HEK293T (cell line): Measurements from ENCODE around the gene NAP1L4.

Experiments
- ARNT ChIP-seq: fragments of 450-650 bp; IDR thresholded peaks from 2 replicates; pipeline ENCODE4 v1.6.1; 2017; ENCODE audit warnings: mild to moderate bottlenecking
- BHLHE40 ChIP-seq: fragments of 450-650 bp; IDR thresholded peaks from 2 replicates; pipeline ENCODE4 v1.6.1; 2016; ENCODE audit warnings: mild to moderate bottlenecking, moderate library complexity, borderline replicate concordance
- ELF4 ChIP-seq: fragments of 450-650 bp; IDR thresholded peaks from 2 replicates; pipeline ENCODE4 v1.6.1; 2017; ENCODE audit warnings: antibody characterized with exemption
- FOXK2 ChIP-seq: fragments of 450-650 bp; IDR thresholded peaks from 2 replicates; pipeline ENCODE4 v1.6.1; 2016; ENCODE audit warnings: mild to moderate bottlenecking
- FOXM1 ChIP-seq: fragments of 450-650 bp; IDR thresholded peaks from 2 replicates; pipeline ENCODE4 v1.6.1; 2017; ENCODE audit warnings: mild to moderate bottlenecking, borderline replicate concordance
- HDGF ChIP-seq: fragments of 450-650 bp; IDR thresholded peaks from 2 replicates; pipeline ENCODE4 v1.6.1; 2017; ENCODE audit warnings: antibody characterized with exemption, borderline replicate concordance
- L3MBTL2 ChIP-seq: fragments of 450-650 bp; conservative IDR thresholded peaks from 2 replicates; pipeline ENCODE4 v1.6.1; 2016; ENCODE audit warnings: mild to moderate bottlenecking
- LEF1 ChIP-seq: fragments of 450-650 bp; IDR thresholded peaks from 2 replicates; pipeline ENCODE4 v1.6.1; 2017; ENCODE audit warnings: mild to moderate bottlenecking, borderline replicate concordance
- NFRKB ChIP-seq: fragments of 450-650 bp; IDR thresholded peaks from 2 replicates; pipeline ENCODE4 v1.6.1; 2016; ENCODE audit warnings: mild to moderate bottlenecking, moderate library complexity
- PKNOX1 ChIP-seq: fragments of 450-650 bp; IDR thresholded peaks from 2 replicates; pipeline ENCODE4 v1.6.1; 2016
- SP1 ChIP-seq: fragments of 450-650 bp; IDR thresholded peaks from 2 replicates; pipeline ENCODE4 v1.6.1; 2017
- SUZ12 ChIP-seq: fragments of 450-650 bp; IDR thresholded peaks from 2 replicates; pipeline ENCODE4 v1.6.1; 2016; ENCODE audit warnings: mild to moderate bottlenecking
- TARDBP ChIP-seq: fragments of 450-650 bp; IDR thresholded peaks from 2 replicates; pipeline ENCODE4 v1.6.1; 2016
- ZNF384 ChIP-seq: fragments of 450-650 bp; IDR thresholded peaks from 2 replicates; pipeline ENCODE4 v1.6.1; 2016

- TF ChIP-seq FOXM1 (no peak), FOXK2 (no peak), BHLHE40 (no peak), ZNF384 (no peak), L3MBTL2 (no peak), TARDBP (no peak), ELF4 (no peak), SUZ12 (no peak), PKNOX1 (no peak), LEF1 (no peak), SP1 (no peak), ARNT (no peak), NFRKB (no peak), HDGF (no peak)
Observed at GRCh38 chr11:2915473-2915872, 76.7 kb downstream of the NAP1L4 start.
